ENCODE results near the gene CNNM4. TPM values are rescaled to one million over a fixed set of nuclear protein-coding genes. Genes with fewer than 3 reads are reported as not detected.

CNNM4 gene
- total RNA-seq, 1 donor, result 5.6 TPM

DNA sequence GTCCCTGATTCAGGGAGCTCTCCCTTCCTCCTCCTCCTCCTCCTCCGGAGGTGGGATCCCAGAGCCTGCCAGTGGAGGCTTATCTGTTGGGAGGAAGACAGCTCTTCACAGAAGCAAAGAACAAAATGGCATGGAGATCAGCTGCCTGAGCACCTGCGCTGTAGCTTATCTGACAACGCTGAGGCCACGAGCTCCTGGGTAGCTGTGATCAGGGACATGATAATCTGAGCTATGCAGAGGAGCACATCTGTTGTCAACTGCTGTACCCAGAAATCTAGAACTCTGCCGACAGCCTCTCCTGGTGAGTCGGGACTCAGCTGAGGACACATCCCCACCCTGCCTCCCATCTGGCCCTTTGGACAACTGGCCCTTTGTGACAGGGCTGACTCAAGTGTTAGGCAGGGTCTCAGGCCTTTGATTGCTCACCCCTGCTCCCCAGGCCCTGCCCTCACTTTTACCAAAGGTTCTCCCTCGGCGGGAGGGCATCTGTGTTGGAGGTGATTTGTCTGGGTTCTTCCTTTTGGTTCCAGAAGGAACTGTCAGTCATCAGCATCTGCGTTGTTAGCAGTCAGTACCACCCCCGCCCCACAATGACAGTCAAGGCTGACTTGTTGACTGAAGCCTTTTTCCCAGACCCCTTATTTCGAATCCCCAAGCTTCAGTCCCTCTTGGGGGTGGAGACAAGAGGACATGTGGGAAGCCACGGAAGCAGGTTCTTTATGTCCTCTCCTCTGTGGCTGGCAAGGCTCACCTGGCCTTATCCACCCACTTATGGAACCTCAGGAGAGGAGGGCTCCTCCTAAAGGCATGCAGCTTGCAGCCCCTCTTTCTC is 49.5 kb downstream of the CNNM4 start:
- no peak for TF ChIP-seq CTCF (IDR thresholded peaks at IDR 0.05; ENCODE audit: insufficient read depth, low read depth, low read length)

DNA sequence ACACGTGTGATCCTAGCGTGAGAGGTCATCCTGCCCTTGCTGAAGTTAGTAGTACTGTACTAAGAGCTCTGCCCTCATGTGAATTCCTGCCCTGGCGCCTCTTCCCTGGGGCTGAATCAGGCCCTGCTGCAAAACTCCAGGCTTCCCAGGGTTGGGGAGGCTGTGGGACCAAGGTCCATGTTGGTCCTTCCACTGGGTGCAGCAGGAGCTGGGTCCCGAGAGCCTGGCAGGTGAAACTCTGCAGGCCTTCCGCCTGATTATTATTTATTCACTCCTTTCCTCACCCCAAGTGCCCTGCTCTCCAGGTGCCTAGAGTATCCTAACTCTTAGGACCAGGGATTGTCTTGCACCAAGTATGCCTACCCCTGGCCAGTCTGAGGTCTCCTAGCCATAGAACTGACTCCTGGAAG is 50.1 kb downstream of the CNNM4 start:
- DNase-seq (ENCODE audit: low read depth), result no peak
- TF ChIP-seq CTCF (IDR thresholded peaks at IDR 0.05; ENCODE audit: insufficient read depth, low read depth, low read length), result no peak
- H3K4me3 ChIP-seq (ENCODE audit: low read depth, low read length), result no peak overlapping the region

More for the DNA sequence above, 49.5 kb downstream of the CNNM4 start:
- no peak overlapping the region for H3K4me3 ChIP-seq (ENCODE audit: low read depth, low read length)
- DNase-seq (ENCODE audit: low read depth), result no peak

DNA sequence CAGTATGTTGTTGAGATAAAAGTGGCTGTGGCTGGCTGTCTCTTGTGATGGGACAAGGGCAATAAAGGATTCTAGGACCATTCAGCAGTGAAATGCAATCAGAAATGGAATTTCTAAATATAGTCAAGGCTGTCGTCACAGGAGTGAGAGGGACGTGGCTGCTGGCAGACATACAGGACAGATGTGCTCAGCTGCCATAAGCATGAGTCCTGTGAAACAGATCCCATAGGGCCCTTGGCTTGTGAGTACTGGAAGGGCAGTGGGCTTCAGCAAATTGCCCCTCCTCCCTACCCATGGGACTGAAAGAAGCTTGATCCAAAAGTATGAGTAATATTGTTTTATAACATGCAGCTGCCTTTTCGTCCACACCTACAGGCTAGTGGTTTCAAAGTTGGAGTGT is 51.2 kb downstream of the CNNM4 start:
- no peak overlapping the region for H3K4me3 ChIP-seq (ENCODE audit: low read depth, low read length)
- DNase-seq (ENCODE audit: low read depth), result peak; percentile 34
- no peak for TF ChIP-seq CTCF (IDR thresholded peaks at IDR 0.05; ENCODE audit: insufficient read depth, low read depth, low read length)

DNA sequence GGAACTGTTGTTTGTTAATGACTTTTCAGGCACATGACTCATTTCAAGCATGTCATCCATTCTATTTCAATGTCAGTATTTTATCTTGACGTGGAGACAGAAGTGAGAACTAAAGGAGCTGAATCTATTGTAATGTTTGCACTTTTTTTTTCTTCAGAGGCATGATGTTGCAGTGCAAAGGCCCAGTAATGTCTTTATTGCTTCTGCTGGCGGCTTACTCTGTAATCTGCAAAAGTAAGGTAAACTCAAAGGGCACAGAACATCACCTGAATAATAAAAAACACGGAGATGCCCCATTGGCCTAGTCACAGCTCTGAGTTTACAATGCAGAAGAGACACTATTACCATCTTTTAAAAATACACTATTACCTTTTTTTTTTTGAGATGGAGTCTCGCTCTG is 53.0 kb downstream of the CNNM4 start:
- no peak overlapping the region for H3K4me3 ChIP-seq (ENCODE audit: low read depth, low read length)
- TF ChIP-seq CTCF (IDR thresholded peaks at IDR 0.05; ENCODE audit: insufficient read depth, low read depth, low read length), result no peak
- DNase-seq (ENCODE audit: low read depth), result no peak

- no peak for TF ChIP-seq CTCF (IDR thresholded peaks at IDR 0.05; ENCODE audit: insufficient read depth, low read depth, low read length)
- peak overlapping the region; percentile 68 for H3K4me3 ChIP-seq (ENCODE audit: low read depth, low read length)
- DNase-seq (ENCODE audit: low read depth), result peak; percentile 69
Observed at GRCh38 chr2:96815326-96816126, 54.8 kb downstream of the CNNM4 start.

DNA sequence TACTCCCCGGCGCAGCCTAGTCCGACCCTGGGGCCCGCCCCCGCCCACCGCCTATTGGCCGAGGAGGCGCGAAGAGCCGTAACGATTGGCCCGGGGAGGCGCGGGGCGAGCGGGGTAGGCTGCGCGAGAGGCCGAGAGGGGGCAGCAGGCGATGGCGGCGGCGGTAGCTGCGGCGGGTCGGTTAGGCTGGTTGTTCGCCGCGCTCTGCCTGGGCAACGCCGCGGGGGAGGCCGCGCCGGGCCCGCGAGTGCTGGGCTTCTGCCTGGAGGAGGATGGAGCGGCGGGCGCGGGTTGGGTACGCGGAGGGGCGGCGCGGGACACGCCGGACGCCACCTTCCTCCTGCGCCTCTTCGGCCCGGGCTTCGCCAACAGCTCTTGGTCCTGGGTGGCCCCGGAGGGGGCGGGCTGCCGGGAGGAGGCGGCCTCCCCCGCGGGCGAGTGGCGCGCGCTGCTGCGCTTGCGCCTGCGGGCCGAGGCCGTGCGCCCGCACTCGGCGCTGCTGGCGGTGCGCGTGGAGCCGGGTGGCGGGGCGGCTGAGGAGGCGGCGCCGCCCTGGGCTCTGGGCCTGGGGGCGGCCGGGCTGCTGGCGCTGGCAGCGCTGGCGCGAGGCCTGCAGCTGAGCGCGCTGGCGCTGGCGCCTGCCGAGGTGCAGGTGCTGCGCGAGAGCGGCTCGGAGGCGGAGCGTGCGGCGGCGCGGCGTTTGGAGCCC is 55.6 kb downstream of the CNNM4 start, which contains the start of gene CNNM3:
Gene CNNM3, plus strand, starts transcription at position 142 of the 709 bp plus-strand sequence. Its CDS starts 10 bp downstream, at position 152.
- peak within 1 kb of the TSS; percentile 68 for H3K4me3 ChIP-seq (ENCODE audit: low read depth, low read length)
- peak; percentile 94 for DNase-seq (ENCODE audit: low read depth)
- TF ChIP-seq CTCF (IDR thresholded peaks at IDR 0.05; ENCODE audit: insufficient read depth, low read depth, low read length), result peak; percentile 52

All from fibroblast of villous mesenchyme (primary cell).